SK-N-SH treated with all-trans-retinoic acid at 6 μM for 48 hours (cell line): ENCODE results near the gene ACADVL.

Source experiments
- RARB ChIP-seq: fragments of 250-450 bp; sonication (Bioruptor Pico); IDR thresholded peaks from 2 replicates; pipeline ENCODE4 v1.8.0; 2021; ENCODE audit warnings: mild to moderate bottlenecking, moderate library complexity
- TCF4 ChIP-seq: fragments of 250-450 bp; sonication (Bioruptor Pico); IDR thresholded peaks from 2 replicates; pipeline ENCODE4 v1.8.0; 2021; ENCODE audit warnings: mild to moderate bottlenecking, moderate library complexity, borderline replicate concordance
- ZC3H10 ChIP-seq: fragments of 250-450 bp; sonication (Bioruptor Pico); IDR thresholded peaks from 2 replicates; pipeline ENCODE4 v1.5.1; 2021; ENCODE audit warnings: mild to moderate bottlenecking, moderate library complexity

DNA sequence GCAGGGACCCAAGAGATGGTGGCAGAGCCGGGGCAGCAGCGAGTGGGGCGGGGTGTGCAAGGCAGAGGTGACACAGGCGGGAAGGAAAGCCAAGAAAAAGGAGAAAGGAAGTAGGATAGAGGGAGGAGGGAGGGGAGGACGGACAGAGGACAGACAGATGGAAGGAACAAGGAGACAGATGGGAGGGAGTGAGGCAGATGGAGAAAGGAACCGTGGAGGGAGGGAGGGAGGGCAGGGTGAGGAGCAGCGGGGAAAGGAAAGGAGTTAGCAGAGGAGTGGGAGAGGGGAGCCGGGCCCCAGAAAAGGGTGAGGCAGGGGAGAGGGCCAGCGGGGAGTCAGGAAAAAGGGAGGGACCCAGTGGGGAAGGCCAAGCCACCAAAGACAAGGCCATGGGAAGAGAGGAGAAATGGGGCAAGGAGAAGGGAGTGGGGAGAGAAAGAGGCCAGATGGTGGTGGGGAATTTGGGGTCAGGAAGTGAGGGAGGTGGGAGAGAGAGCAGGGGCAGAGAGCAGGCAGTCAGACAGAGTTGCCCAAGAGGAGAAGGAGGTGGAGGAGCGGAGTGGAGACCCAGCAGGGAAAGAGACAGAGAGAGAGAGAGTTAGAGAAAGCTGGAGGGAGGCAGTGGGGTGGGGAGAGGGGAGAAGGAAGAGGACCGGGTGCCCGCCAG lies 27.3 kb upstream of the ACADVL start:
- TF ChIP-seq TCF4 (CRISPR knock-in tag) = no peak
- no peak for TF ChIP-seq RARB (CRISPR knock-in tag)
- TF ChIP-seq ZC3H10 = no peak
